Neutrophil (primary cell): ENCODE measurements around the gene COG1.

ENCODE experiments used
- H3K27ac ChIP-seq: fragments of 200-600 bp; sonication (generic); 2 replicates; pipeline ENCODE4 v1.5.1; 2016; ENCODE audit warnings: mild to moderate bottlenecking, moderate library complexity
- H3K27me3 ChIP-seq: fragments of 200-600 bp; sonication (generic); 2 replicates; pipeline ENCODE4 v1.6.0; 2016; ENCODE audit warnings: mild to moderate bottlenecking
- H3K36me3 ChIP-seq: fragments of 200-600 bp; sonication (generic); 2 replicates; pipeline ENCODE4 v1.5.1; 2017
- H3K4me1 ChIP-seq, 2 experiments: fragments of 200-600 bp in 1 of 2; sonication (generic) in 1 of 2; 1 replicate in 1 of 2; 2 replicates in 1 of 2; pipeline versions ENCODE4 v1.5.1 to v1.6.1; 2013 to 2016; ENCODE audit warnings: low read depth in 1 of 2, low read length in 1 of 2, mild to moderate bottlenecking in 1 of 2, moderate library complexity in 1 of 2; ENCODE audit not compliant: control insufficient read depth in 1 of 2, insufficient read depth in 1 of 2
- H3K4me3 ChIP-seq, 2 experiments: fragments of 200-600 bp in 1 of 2; sonication (generic) in 1 of 2; 1 replicate in 1 of 2; 2 replicates in 1 of 2; pipeline ENCODE4 v1.5.1; 2013 to 2016; ENCODE audit warnings: low read depth in 1 of 2, low read length in 1 of 2, mild to moderate bottlenecking in 1 of 2, moderate library complexity in 1 of 2
- H3K9me3 ChIP-seq: fragments of 200-600 bp; sonication (generic); 2 replicates; pipeline ENCODE4 v1.5.1; 2016
- TF ChIP-seq, protein P1 (sequence below): fragments of 200-600 bp; sonication (generic); IDR thresholded peaks from 2 replicates; pipeline ENCODE4 v1.5.1; 2016; ENCODE audit warnings: antibody characterized with exemption

The COG1 gene

GRCh38 chr17:73230088-73230487 lies 37.2 kb downstream of the COG1 start:
- Histone ChIP-seq H3K27me3 (no peaks in the 10 kb centered on the region), H3K9me3 (no peaks in the 10 kb centered on the region), H3K4me1 (peaks cover 20 to 22% of the 10 kb centered on the region in 2 experiments), H3K27ac (no peak overlapping the region), H3K4me3 (no peak overlapping the region), H3K36me3 (no peaks in the 10 kb centered on the region)
- TF ChIP-seq, protein P1, sequence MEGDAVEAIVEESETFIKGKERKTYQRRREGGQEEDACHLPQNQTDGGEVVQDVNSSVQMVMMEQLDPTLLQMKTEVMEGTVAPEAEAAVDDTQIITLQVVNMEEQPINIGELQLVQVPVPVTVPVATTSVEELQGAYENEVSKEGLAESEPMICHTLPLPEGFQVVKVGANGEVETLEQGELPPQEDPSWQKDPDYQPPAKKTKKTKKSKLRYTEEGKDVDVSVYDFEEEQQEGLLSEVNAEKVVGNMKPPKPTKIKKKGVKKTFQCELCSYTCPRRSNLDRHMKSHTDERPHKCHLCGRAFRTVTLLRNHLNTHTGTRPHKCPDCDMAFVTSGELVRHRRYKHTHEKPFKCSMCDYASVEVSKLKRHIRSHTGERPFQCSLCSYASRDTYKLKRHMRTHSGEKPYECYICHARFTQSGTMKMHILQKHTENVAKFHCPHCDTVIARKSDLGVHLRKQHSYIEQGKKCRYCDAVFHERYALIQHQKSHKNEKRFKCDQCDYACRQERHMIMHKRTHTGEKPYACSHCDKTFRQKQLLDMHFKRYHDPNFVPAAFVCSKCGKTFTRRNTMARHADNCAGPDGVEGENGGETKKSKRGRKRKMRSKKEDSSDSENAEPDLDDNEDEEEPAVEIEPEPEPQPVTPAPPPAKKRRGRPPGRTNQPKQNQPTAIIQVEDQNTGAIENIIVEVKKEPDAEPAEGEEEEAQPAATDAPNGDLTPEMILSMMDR = no peak

GRCh38 chr17:73231395-73231794 lies 38.5 kb downstream of the COG1 start:
- peaks cover 20 to 22% of the 10 kb centered on the region in 2 experiments for H3K4me1 ChIP-seq

DNA sequence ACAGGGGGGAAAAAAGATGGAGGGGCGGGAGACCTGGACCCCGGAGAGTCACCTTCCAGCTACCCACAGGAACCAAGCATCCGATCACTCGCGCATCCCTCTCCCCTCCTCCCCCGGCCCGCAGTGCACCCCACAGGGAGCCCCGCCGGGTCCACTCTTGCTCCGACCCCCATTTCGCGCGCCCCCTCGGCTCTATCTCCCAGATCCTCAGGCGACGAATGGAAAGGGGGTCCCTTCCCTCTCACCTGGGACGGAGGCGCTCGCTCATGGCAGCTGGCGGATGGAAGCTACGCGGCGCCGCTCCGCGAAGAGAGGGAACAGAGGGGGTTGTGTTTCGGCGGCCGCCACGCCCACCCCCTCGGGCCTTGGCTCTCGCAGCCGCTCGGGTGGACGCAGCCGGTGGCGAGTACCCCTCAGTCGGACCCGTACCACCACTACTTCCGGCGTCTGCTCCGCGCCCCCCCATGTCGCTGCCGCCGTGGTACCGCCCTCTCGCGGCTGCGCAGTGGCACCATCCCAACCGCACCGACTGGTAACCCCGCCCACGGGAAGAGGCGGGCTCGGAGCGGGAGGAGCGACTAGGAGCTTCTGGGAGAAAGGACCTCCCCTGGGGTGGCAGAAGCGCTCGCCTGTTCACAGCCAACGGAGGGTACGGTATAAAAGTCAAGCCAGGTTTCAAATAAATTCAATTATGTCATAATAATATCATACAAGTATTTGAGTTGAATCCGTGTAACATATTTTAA lies 39.2 kb downstream of the COG1 start:
- Histone ChIP-seq H3K4me1 (peaks cover 20 to 22% of the 10 kb centered on the region in 2 experiments), H3K36me3 (peaks cover 7% of the 10 kb centered on the region), H3K9me3 (no peaks in the 10 kb centered on the region), H3K4me3 (peak overlapping the region; percentile 95 to 97), H3K27me3 (no peaks in the 10 kb centered on the region), H3K27ac (peak overlapping the region; percentile 76)
- TF ChIP-seq, protein P1 = peak; percentile 62

More at GRCh38 chr17:73231395-73231794, 38.5 kb downstream of the COG1 start:
- H3K27ac ChIP-seq = peak overlapping the region; percentile 76
- peaks cover 1% of the 10 kb centered on the region for H3K36me3 ChIP-seq
- TF ChIP-seq, protein P1 = no peak
- H3K27me3 ChIP-seq = no peaks in the 10 kb centered on the region
- peak overlapping the region; percentile 95 to 97 for H3K4me3 ChIP-seq
- H3K9me3 ChIP-seq = no peaks in the 10 kb centered on the region

GRCh38 chr17:73232587-73233373 lies 39.9 kb downstream of the COG1 start:
- H3K27me3 ChIP-seq = no peaks in the 10 kb centered on the region
- H3K4me3 ChIP-seq = peak overlapping the region; percentile 95 to 97
- H3K4me1 ChIP-seq = peaks cover 20 to 22% of the 10 kb centered on the region in 2 experiments
- peak overlapping the region; percentile 76 for H3K27ac ChIP-seq
- TF ChIP-seq, protein P1 = no peak
- peaks cover 8% of the 10 kb centered on the region for H3K36me3 ChIP-seq
- no peaks in the 10 kb centered on the region for H3K9me3 ChIP-seq

DNA sequence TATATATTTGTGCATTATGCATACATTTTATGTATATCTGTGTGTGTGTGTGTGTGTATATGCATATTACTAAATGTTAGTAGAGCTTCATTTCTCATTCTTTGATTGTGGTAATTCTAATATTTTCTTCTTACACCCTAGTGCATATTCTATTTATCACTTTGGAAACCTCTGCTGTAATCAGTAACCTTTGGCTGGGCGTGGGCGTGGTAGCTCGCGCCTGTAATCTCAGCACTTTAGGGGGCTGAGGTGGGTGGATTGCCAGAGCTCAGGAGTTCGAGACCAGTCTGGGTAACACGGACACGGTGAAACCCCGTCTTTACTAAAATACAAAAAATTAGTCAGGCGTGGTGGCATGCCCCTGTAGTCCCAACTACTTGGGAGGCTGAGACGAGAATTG lies 41.9 kb downstream of the COG1 start:
- H3K27ac ChIP-seq = no peak overlapping the region
- H3K36me3 ChIP-seq = peaks cover 8% of the 10 kb centered on the region

More for the DNA sequence above, 41.9 kb downstream of the COG1 start:
- no peaks in the 10 kb centered on the region for H3K27me3 ChIP-seq
- no peaks in the 10 kb centered on the region for H3K9me3 ChIP-seq
- TF ChIP-seq, protein P1 = no peak
- no peak overlapping the region for H3K4me3 ChIP-seq
- H3K4me1 ChIP-seq = peaks cover 20 to 22% of the 10 kb centered on the region in 2 experiments
